Neuron (in vitro differentiated cells): ENCODE measurements around the gene ABCC1.

Source experiments
- H2AFZ ChIP-seq: one replicate; pipeline ENCODE4 v1.6.1; 2013; ENCODE audit warnings: low read depth, mild to moderate bottlenecking, inconsistent platforms, low read length, moderate library complexity
- H3K27me3 ChIP-seq: one replicate; pipeline ENCODE4 v1.6.1; 2013; ENCODE audit warnings: low read length; ENCODE audit not compliant: insufficient read depth
- H3K36me3 ChIP-seq: one replicate; pipeline ENCODE4 v1.6.1; 2013; ENCODE audit warnings: low read length; ENCODE audit not compliant: insufficient read depth
- H3K4me1 ChIP-seq: one replicate; pipeline ENCODE4 v1.6.1; 2013; ENCODE audit warnings: low read length; ENCODE audit not compliant: insufficient read depth
- H3K4me3 ChIP-seq: 2 replicates; pipeline ENCODE4 v1.5.1; 2013; ENCODE audit warnings: mild to moderate bottlenecking, low read length, moderate library complexity
- H3K9me3 ChIP-seq: one replicate; pipeline ENCODE4 v1.6.1; 2013; ENCODE audit warnings: low read length

The ABCC1 gene

DNA sequence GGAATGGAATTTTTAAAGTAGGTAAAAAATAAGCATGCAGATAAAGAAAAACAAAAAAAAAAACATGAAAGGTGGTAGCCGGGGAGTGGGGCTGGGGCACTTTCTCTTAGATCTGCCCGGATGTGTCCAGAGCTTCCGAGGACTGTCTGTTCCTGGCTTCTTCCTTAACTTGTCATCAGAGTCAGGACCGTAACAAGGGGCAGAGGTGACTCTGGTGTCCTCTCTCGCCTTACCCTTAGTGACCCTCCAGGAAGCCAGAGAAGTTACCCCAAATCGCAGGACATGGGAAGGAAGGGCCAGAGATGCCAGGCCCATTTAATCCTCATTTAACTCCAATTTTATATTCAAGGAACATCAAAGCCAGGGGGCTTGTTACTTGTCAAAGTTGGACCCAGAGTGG lies 158.4 kb downstream of the ABCC1 start:
- Histone ChIP-seq H3K4me3 (no peak overlapping the region), H3K36me3 (peaks cover 13% of the 10 kb centered on the region), H3K27me3 (no peaks in the 10 kb centered on the region), H3K4me1 (no peaks in the 10 kb centered on the region), H3K9me3 (no peaks in the 10 kb centered on the region), H2AFZ (no peak overlapping the region)

DNA sequence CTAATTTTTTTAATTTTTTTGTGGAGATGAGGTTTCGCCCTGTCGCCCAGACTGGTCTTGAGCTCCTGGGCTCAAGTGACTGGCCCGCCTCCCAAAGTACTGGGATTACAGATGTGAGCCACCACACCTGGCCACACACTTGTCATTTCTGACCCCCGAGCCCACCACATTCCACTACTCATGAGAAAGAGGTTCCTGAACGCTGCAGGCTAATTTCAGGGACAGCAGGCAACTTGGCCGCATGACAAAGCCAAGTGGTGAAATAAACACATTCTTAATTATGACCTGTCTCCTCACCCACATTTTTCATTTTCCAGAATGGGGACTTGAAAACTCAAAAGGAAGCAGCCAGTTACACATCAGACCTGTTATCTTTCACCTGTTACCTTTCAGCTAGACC lies 159.3 kb downstream of the ABCC1 start:
- Histone ChIP-seq H3K27me3 (no peaks in the 10 kb centered on the region), H3K4me1 (no peaks in the 10 kb centered on the region), H3K9me3 (no peaks in the 10 kb centered on the region), H3K4me3 (no peak overlapping the region), H2AFZ (no peak overlapping the region), H3K36me3 (peaks cover 15% of the 10 kb centered on the region)

DNA sequence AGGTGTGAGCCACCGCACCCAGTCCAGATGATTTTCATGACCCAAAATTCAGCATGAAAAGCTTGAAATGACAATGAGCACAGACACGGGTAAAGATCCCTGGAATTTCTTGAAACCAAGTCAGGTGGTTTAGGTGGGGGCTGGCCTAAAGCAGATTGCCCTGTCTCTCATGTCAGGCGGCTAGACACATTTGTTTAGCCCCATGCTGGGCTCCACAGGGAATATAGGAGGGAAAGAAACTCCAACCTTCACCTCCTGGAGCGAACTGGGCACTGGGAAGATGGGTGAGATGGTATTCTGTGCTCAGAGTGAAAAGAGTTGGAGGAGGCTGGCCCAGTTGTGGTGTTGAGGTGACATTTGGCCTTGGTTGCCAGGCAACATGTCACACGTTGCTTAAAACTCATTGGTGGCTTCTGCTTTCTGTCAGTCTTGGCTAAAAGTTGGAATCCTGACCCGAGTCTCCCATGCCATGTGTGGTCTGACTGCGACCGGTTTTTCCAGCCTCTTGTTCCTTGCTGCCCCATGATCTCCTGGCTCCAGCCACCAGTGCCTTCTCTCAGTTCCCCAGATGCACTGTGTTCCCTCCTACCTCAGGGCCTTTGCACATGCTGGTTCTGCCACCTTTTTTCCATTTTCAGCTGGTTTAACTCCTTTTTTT lies 160.2 kb downstream of the ABCC1 start:
- Histone ChIP-seq H2AFZ (no peak overlapping the region), H3K27me3 (no peaks in the 10 kb centered on the region), H3K9me3 (no peaks in the 10 kb centered on the region), H3K36me3 (peaks cover 16% of the 10 kb centered on the region), H3K4me1 (no peaks in the 10 kb centered on the region), H3K4me3 (no peak overlapping the region)

DNA sequence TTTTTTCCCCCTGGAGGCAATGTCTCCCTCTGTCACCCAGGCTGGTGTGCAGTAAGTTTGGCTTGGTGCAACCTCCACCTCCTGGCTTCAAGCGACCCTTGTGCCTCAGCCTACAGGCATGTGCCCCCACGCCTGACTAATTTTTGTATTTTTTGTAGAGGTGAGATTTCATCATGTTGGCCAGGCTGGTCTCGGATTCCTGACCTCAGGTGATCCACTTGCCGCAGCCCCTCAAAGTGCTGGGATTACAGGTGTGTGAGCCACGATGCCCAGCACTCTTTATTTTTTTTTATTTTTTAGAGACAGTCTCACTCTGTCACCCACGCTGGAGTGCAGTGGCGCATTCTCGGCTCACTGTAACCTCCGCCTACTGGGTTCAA lies 160.7 kb downstream of the ABCC1 start:
- Histone ChIP-seq H2AFZ (no peak overlapping the region), H3K4me3 (no peak overlapping the region), H3K9me3 (no peaks in the 10 kb centered on the region), H3K4me1 (no peaks in the 10 kb centered on the region), H3K27me3 (no peaks in the 10 kb centered on the region), H3K36me3 (peaks cover 17% of the 10 kb centered on the region)

DNA sequence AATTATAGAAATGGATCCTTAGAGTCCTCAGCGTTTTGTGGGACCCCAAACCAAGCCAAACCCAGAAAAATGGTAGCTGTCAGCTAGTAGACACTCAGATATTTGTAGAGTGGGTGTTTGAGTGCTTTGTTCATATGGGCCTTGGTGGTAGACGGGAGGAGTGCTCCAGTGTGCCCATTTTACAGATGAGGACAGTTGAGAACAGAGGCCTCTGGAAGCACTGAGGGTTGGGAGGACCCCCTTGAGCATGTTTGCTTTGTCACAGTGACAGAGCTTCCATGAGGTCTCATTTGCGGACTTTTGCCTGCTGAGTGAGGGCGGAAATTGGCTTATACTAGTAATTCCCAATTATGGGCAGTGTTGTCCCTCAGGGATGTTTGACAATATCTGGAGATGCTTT lies 162.2 kb downstream of the ABCC1 start:
- H3K9me3 ChIP-seq: peaks cover under 1% of the 10 kb centered on the region
- peaks cover 17% of the 10 kb centered on the region for H3K36me3 ChIP-seq
- no peaks in the 10 kb centered on the region for H3K4me1 ChIP-seq
- H3K4me3 ChIP-seq: no peak overlapping the region
- no peaks in the 10 kb centered on the region for H3K27me3 ChIP-seq
- H2AFZ ChIP-seq: no peak overlapping the region

DNA sequence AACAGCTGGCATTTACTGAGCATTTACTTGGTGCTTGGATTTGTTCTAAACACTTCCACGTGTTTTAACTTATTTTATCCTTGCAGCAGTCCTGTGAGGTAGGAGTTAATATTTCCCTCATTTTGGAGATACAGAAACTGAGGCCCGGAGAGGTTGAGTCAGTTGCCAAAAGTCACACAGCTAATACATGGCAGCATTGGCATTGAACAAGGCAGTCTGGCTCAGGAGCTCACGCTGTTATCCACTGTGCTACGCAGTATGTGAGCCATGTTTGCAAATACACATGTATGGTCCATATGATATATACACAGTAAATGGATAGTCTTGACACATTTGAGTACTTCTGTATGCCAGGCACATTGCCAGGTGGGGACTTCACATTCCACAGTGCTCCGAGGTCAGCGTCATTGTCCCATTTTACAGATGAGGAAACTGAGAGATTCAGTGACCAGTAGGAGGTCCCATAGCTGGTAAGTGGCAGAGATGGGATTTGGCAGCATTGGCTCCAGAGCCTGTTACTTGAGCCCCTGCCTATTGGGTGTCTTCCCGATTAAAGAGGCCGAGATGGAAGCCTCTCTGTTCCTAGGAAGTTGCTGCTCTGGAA lies 163.1 kb downstream of the ABCC1 start:
- no peaks in the 10 kb centered on the region for H3K27me3 ChIP-seq
- H2AFZ ChIP-seq: no peak overlapping the region
- H3K36me3 ChIP-seq: peaks cover 17% of the 10 kb centered on the region
- no peaks in the 10 kb centered on the region for H3K4me1 ChIP-seq
- no peak overlapping the region for H3K4me3 ChIP-seq
- H3K9me3 ChIP-seq: peaks cover 2% of the 10 kb centered on the region

DNA sequence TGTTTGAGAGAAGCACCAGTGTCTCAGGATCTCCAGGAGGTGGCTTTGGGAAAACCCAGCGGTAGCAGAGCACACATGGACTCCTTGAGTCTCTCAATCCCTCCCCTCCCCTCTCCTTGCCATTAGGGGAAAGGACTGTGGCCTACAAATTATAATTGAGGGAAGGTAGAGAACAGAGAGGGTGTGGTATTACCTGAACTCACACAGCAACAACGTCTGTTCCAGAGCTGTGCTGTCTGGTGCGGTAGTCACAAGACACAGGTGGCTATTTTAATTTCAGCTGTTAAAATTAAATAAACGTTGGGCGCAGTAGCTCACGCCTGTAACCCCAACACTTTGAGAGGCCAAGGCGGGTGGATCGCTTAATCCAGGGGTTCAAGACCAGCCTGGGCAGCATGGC lies 163.7 kb downstream of the ABCC1 start:
- peaks cover 21% of the 10 kb centered on the region for H3K36me3 ChIP-seq
- H3K4me1 ChIP-seq: no peaks in the 10 kb centered on the region
- peaks cover 2% of the 10 kb centered on the region for H3K9me3 ChIP-seq
- no peak overlapping the region for H3K4me3 ChIP-seq
- no peak overlapping the region for H2AFZ ChIP-seq
- H3K27me3 ChIP-seq: no peaks in the 10 kb centered on the region

DNA sequence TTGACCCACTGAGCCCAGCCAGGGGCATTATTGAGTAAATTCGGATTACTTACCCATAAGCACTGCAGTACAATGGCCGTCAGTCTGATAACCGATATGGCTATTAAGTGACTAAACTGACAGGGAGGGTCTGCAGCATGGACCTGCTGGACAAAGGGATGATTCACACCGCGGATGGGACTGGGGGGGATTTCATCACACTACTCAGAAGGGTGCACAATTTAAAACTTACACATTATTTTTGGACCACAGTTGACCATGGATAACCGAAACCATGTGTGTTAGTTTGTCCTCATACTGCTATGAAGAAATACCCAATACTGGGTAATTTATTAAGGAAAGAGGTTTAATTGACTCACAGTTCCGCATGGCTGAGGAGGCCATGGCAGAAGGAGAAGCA lies 167.4 kb downstream of the ABCC1 start:
- Histone ChIP-seq H3K4me1 (no peaks in the 10 kb centered on the region), H3K4me3 (no peak overlapping the region), H2AFZ (no peak overlapping the region), H3K36me3 (peaks cover 15% of the 10 kb centered on the region), H3K27me3 (no peaks in the 10 kb centered on the region), H3K9me3 (peaks cover 12% of the 10 kb centered on the region)

DNA sequence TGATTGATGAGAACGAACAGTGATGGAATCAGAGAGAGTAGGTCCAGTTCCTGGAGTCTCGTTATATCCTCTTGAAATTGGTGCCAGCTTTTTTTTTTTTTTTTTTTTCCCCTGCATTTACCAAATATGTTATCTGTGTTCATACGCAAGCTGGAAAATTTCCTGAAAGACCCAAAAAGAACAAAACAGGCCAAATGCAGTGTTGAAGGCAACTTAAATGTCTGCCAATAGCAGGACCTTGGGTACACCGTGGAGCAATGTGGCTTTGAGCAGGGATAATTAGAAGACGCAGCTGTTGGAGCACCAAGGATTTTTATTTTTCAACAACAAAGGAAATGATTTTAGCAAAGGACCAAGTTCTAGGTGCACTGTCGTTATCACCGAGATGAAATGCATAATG lies 168.9 kb downstream of the ABCC1 start:
- H3K4me1 ChIP-seq: no peaks in the 10 kb centered on the region
- no peaks in the 10 kb centered on the region for H3K27me3 ChIP-seq
- H2AFZ ChIP-seq: no peak overlapping the region
- H3K4me3 ChIP-seq: no peak overlapping the region
- H3K36me3 ChIP-seq: peaks cover 14% of the 10 kb centered on the region
- H3K9me3 ChIP-seq: peaks cover 18% of the 10 kb centered on the region

DNA sequence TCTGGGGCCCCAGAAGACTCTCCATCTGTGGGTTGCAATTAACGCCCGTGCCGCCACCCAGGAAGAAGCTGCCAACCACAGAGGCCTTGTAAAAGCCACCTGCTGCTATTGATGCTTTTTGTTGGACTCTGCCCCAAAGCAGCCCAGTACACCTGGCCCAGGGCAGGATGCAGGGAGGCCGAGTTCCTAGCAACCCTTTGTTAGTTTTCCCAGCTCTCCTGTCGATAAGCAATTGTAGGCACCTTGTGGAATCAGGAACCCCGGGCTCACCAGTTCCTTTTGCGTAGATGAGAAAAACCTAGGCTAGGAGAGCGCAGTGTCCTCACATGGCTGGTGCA lies 170.6 kb downstream of the ABCC1 start:
- Histone ChIP-seq H3K9me3 (peaks cover 24% of the 10 kb centered on the region), H3K4me3 (no peak overlapping the region), H2AFZ (no peak overlapping the region), H3K4me1 (no peaks in the 10 kb centered on the region), H3K27me3 (no peaks in the 10 kb centered on the region), H3K36me3 (peaks cover 16% of the 10 kb centered on the region)

DNA sequence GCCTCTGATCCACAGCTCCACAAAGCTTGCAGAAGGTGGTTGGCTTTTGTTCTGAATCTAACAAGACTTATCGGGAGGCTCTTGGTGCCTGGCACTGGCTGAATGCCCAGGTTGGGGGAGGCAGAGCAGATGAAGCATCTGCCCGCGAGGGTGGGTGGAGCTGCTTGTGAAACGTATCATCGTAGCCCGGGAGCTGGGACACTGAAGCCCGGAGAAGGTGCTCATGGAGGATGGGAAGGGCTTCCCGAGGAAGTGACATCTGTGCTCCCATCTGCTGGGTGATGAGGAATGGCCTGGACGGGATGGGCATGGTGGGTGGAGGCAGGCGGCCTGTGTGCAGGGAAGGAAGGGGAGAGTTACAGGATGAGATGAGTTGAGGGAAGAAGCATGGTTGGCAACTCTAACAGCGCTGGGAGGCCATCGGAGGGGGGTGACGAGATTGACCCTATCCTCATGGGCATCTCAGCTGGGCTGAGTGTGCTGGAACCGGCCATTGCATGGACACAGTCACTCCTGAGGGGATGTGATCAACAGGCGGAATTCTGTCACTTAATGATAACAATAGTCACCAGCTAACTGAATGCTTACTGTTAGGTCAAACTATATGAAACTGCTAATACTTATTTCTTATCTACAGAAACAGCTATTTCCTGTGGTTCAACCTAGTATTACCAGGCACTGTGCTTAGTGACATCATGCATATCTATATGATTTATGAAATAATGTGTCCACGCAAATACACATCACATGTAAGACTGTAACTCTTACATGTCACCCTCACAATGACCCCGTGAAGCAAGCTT lies 171.2 kb downstream of the ABCC1 start:
- peaks cover 16% of the 10 kb centered on the region for H3K36me3 ChIP-seq

DNA sequence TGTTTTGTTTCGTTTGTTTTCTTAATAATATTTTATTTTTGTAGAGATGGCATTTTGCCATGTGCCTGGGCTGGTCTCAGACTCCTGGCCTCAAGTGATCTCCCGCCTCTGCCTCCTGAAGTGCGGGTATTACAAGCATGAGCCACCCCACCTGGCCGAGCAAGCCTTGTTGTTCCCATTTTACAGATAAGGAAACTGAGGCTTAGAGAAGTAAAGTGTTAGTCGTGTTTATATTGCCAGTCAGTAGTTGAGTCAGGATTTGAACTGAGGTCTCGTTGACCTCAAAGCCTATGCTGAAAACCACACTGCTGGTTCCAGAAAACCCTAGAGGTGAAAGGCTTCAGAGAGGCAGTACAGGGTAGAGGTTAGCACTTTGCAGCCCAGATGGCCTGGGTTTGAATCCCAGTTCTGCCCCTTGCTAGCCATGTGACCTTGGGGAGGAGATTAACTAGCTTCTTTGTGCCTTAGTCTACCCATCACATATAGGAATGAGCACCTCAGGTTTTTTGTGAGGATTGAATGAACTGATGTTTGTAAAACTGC lies 171.8 kb downstream of the ABCC1 start:
- no peak overlapping the region for H3K4me3 ChIP-seq
- no peaks in the 10 kb centered on the region for H3K4me1 ChIP-seq
- peaks cover 29% of the 10 kb centered on the region for H3K9me3 ChIP-seq
- H2AFZ ChIP-seq: no peak overlapping the region
- H3K36me3 ChIP-seq: peaks cover 16% of the 10 kb centered on the region
- H3K27me3 ChIP-seq: no peaks in the 10 kb centered on the region

More for the DNA sequence above, 171.2 kb downstream of the ABCC1 start:
- peaks cover 26% of the 10 kb centered on the region for H3K9me3 ChIP-seq
- no peak overlapping the region for H2AFZ ChIP-seq
- no peaks in the 10 kb centered on the region for H3K27me3 ChIP-seq
- no peaks in the 10 kb centered on the region for H3K4me1 ChIP-seq
- no peak overlapping the region for H3K4me3 ChIP-seq

DNA sequence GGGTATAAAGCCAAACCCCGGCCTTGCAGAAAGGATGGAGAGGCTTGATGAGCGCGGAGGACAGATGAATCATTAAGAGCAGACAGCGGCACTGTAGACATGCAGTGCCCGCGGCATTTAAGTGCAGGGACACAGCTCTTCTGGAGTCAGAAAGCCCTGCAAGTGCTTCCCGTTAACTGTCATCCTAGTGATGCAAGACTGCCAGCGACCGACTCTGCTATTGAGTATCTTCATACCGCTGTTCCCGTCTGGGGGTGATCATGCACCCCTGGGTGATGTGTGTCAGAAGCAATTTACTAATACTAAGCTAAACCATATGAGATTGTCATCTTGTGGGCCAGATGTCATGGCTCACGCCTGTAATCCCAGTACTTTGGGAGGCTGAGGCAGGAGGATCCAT lies 172.8 kb downstream of the ABCC1 start:
- Histone ChIP-seq H2AFZ (no peak overlapping the region), H3K4me3 (no peak overlapping the region), H3K9me3 (peaks cover 26% of the 10 kb centered on the region), H3K36me3 (peaks cover 16% of the 10 kb centered on the region), H3K27me3 (no peaks in the 10 kb centered on the region), H3K4me1 (no peaks in the 10 kb centered on the region)
